Panc1 (cell line): ENCODE measurements around the gene ISLR2. TPM values are rescaled to one million over a fixed set of nuclear protein-coding genes. Genes with fewer than 3 reads are reported as not detected.
"Not testable (repeated sequence)": the region's sequence is repeated elsewhere in the genome, so short reads cannot be mapped to it uniquely, and the experiment has no call there.

Source experiments
- ATAC-seq: fragments of 200-7000 bp; cut with Tn5 transposase; 2 replicates; pipeline ENCODE4 v1.9.1; 2020; ENCODE audit warnings: mild to moderate bottlenecking, moderate library complexity
- BruUV-seq: library from RNA; stranded (reverse); fragments of 400-500 nt; replicated peaks from 2 replicates; lab custom pipeline; 2021; lab: Mats Ljungman, UMichigan
- CTCF ChIA-PET: fragments of 300-600 bp; sonication (Branson Sonifier 250); formaldehyde crosslinking; loops from one replicate; lab custom pipeline; 2022; ENCODE audit warnings: antibody characterized with exemption; lab: Charles Lee
- POLR2A ChIA-PET: fragments of 300-600 bp; sonication (Branson Sonifier 250); formaldehyde crosslinking; loops from one replicate; lab custom pipeline; 2022; ENCODE audit warnings: antibody characterized with exemption; lab: Charles Lee
- DNase-seq: peaks from one replicate; pipeline ENCODE4 v3.0.0-alpha.2; 2010; ENCODE audit warnings: low read depth, low spot score
- H3K27ac ChIP-seq: 2 replicates; pipeline ENCODE4 v1.5.1; 2011; ENCODE audit warnings: mild to moderate bottlenecking, low read length, inconsistent platforms
- H3K27me3 ChIP-seq: fragments of 200-500 bp; sonication (Bioruptor generic); 2 replicates; pipeline ENCODE4 v1.6.0; 2014; ENCODE audit warnings: low read length, inconsistent platforms; ENCODE audit not compliant: control insufficient read depth, insufficient read depth
- H3K36me3 ChIP-seq: fragments of 200-500 bp; sonication (Bioruptor generic); 2 replicates; pipeline ENCODE4 v1.5.1; 2014; ENCODE audit warnings: inconsistent platforms, mild to moderate bottlenecking, low read length, moderate library complexity; ENCODE audit not compliant: control insufficient read depth, insufficient read depth
- H3K4me1 ChIP-seq: 2 replicates; pipeline ENCODE4 v1.5.1; 2011; ENCODE audit warnings: inconsistent platforms, mild to moderate bottlenecking, low read length, moderate library complexity; ENCODE audit not compliant: control insufficient read depth, insufficient read depth
- H3K4me3 ChIP-seq, 2 experiments: 2 replicates each; pipeline ENCODE4 v1.5.1; 2011 to 2012; ENCODE audit warnings: low read depth in 2 of 2, low read length in 2 of 2, mild to moderate bottlenecking in 2 of 2, inconsistent platforms in 1 of 2, moderate library complexity in 1 of 2
- H3K9me3 ChIP-seq: fragments of 200-500 bp; sonication (Bioruptor generic); 2 replicates; pipeline ENCODE4 v1.5.1; 2014; ENCODE audit warnings: low read depth, mild to moderate bottlenecking, inconsistent platforms, low read length, moderate library complexity; ENCODE audit not compliant: control insufficient read depth, insufficient read depth
- POLR2AphosphoS5 ChIP-seq: IDR thresholded peaks from 2 replicates; pipeline ENCODE4 v1.6.1; 2012; ENCODE audit warnings: mild to moderate bottlenecking, low read depth, low read length, moderate library complexity
- SIN3A ChIP-seq: IDR thresholded peaks from 2 replicates; pipeline ENCODE4 v1.6.1; 2012; ENCODE audit warnings: low read depth, mild to moderate bottlenecking, low read length, moderate library complexity, borderline replicate concordance; ENCODE audit not compliant: insufficient read depth
- TCF7L2 ChIP-seq: IDR thresholded peaks from 2 replicates; pipeline ENCODE4 v1.6.1; 2011; ENCODE audit warnings: mild to moderate bottlenecking, low read depth, low read length, inconsistent platforms
- in situ Hi-C: cut with HindIII; loops from 2 replicates; pipeline ENCODE4 v1.10.0; 2016; ENCODE audit warnings: low sequenced_read_pairs, low pct_unique_long_range_greater_than_20kb
- intact Hi-C: fragments of 100-400 bp; cut with micrococcal nuclease; formaldehyde crosslinking; loops from one replicate; pipeline ENCODE4 v1.10.0; 2022; ENCODE audit not compliant: unreplicated experiment
- total RNA-seq: library from RNA; stranded (reverse); gene quantifications from one replicate; pipeline ENCODE4 v1.2.1, GENCODE V29; 2021; ENCODE audit not compliant: unreplicated experiment
- TF ChIP-seq, protein P1 (sequence below): fragments of 450-650 bp; IDR thresholded peaks from 2 replicates; pipeline ENCODE4 v1.5.1; 2017; ENCODE audit warnings: mild to moderate bottlenecking
- TF ChIP-seq, protein P2 (sequence below), 2 experiments: IDR thresholded peaks; 2 replicates each; pipeline ENCODE4 v1.6.1; 2011 to 2012; ENCODE audit warnings: low read depth in 2 of 2, control low read depth in 1 of 2, low read length in 1 of 2, mild to moderate bottlenecking in 1 of 2, moderate library complexity in 1 of 2; ENCODE audit not compliant: insufficient read depth in 1 of 2

Gene ISLR2
- total RNA-seq, 1 experiment from 2014 or later: 0.36 TPM

DNA sequence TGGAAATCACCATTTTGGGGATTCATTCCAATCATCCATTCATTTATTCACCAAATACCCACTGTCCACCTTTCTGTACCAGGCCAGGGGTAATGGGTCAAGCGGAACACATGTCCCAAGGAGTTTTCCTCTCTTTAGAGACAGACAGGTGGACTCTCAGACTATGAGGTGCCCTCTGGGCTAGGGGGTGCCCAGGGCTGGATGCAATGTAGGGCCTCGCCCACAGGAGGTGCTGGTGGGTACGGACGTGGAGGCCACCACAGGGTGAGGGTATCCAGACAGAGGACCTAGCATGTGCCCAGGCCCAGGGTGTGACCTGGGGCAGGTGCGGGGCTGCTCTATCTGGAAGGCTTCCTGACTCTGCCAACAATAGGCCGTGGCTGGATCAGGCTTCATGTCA, 21.8 kb upstream of the ISLR2 start:
- H3K27ac ChIP-seq, H3K9me3 ChIP-seq, H3K4me3 ChIP-seq, H3K4me1 ChIP-seq, DNase-seq, POLR2A ChIA-PET, H3K36me3 ChIP-seq, ATAC-seq, H3K27me3 ChIP-seq, in situ Hi-C loops, intact Hi-C loops, CTCF ChIA-PET, BruUV-seq: not testable (repeated sequence)
- TF ChIP-seq, protein P1, sequence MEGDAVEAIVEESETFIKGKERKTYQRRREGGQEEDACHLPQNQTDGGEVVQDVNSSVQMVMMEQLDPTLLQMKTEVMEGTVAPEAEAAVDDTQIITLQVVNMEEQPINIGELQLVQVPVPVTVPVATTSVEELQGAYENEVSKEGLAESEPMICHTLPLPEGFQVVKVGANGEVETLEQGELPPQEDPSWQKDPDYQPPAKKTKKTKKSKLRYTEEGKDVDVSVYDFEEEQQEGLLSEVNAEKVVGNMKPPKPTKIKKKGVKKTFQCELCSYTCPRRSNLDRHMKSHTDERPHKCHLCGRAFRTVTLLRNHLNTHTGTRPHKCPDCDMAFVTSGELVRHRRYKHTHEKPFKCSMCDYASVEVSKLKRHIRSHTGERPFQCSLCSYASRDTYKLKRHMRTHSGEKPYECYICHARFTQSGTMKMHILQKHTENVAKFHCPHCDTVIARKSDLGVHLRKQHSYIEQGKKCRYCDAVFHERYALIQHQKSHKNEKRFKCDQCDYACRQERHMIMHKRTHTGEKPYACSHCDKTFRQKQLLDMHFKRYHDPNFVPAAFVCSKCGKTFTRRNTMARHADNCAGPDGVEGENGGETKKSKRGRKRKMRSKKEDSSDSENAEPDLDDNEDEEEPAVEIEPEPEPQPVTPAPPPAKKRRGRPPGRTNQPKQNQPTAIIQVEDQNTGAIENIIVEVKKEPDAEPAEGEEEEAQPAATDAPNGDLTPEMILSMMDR: peak; percentile 46

DNA sequence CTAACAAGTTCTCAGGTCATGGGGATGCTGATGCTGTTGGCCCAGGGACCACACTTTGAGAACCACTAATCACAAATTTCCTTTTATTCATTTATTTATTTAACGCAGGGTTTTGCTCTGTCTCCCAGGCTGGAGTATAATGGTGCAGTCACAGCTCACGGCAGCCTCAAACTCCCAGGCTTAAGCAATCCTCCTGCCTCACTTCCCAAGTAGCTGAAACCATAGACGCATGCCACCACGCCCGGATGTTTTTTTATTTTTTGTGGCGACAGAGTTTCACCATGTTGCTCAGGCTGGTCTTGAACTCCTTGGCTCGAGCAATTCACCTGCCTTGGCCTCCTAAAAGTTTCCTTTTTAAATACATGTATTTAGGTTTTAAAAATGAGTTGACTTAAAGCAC, 20.7 kb upstream of the ISLR2 start:
- H3K9me3 ChIP-seq: no peaks in the 10 kb centered on the region
- CTCF ChIA-PET: no interaction called here
- H3K27me3 ChIP-seq: no peaks in the 10 kb centered on the region
- no TSS peak for BruUV-seq
- in situ Hi-C loops (no loop called here), intact Hi-C loops (no loop called here)
- no peak for ATAC-seq
- H3K27ac ChIP-seq: no peak overlapping the region
- no peaks in the 10 kb centered on the region for H3K36me3 ChIP-seq
- H3K4me1 ChIP-seq: no peaks in the 10 kb centered on the region
- POLR2A ChIA-PET: no interaction called here
- TF ChIP-seq, protein P2, sequence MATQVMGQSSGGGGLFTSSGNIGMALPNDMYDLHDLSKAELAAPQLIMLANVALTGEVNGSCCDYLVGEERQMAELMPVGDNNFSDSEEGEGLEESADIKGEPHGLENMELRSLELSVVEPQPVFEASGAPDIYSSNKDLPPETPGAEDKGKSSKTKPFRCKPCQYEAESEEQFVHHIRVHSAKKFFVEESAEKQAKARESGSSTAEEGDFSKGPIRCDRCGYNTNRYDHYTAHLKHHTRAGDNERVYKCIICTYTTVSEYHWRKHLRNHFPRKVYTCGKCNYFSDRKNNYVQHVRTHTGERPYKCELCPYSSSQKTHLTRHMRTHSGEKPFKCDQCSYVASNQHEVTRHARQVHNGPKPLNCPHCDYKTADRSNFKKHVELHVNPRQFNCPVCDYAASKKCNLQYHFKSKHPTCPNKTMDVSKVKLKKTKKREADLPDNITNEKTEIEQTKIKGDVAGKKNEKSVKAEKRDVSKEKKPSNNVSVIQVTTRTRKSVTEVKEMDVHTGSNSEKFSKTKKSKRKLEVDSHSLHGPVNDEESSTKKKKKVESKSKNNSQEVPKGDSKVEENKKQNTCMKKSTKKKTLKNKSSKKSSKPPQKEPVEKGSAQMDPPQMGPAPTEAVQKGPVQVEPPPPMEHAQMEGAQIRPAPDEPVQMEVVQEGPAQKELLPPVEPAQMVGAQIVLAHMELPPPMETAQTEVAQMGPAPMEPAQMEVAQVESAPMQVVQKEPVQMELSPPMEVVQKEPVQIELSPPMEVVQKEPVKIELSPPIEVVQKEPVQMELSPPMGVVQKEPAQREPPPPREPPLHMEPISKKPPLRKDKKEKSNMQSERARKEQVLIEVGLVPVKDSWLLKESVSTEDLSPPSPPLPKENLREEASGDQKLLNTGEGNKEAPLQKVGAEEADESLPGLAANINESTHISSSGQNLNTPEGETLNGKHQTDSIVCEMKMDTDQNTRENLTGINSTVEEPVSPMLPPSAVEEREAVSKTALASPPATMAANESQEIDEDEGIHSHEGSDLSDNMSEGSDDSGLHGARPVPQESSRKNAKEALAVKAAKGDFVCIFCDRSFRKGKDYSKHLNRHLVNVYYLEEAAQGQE (IDR thresholded peaks at IDR 0.05; ENCODE audit: insufficient read depth in 1 of 2, low read depth in 2 of 2, low read length in 1 of 2): no peak
- TF ChIP-seq POLR2AphosphoS5: no peak
- TF ChIP-seq TCF7L2: no peak
- TF ChIP-seq, protein P1: no peak
- no peak for TF ChIP-seq SIN3A
- no peak for DNase-seq
- H3K4me3 ChIP-seq: no peak overlapping the region
